Spleen (tissue), 11 donors: Measurements from ENCODE around the gene CCDC117. TPM values are rescaled to one million over a fixed set of nuclear protein-coding genes. Genes with fewer than 3 reads are reported as not detected.
A peak's percentile ranks its signal among the peaks of the same experiment; 100 is the strongest.

Source experiments
- DNase-seq: peaks from one replicate; pipeline ENCODE4 v3.0.0-alpha.2; 2020
- H3K27ac ChIP-seq, 8 donors: fragments of 200-600 bp; sonication (generic) in 7 of 8; 1 replicate in 4 of 8; 2 replicates in 4 of 8; pipeline versions ENCODE4 v1.5.0 to v1.8.0; 2016 to 2021; ENCODE audit warnings: inconsistent platforms in 4 of 8, mild to moderate bottlenecking in 4 of 8, moderate library complexity in 1 of 8
- H3K27me3 ChIP-seq, 7 donors: fragments of 200-600 bp; sonication (generic) in 6 of 7; replicated peaks in 1 of 7; 1 replicate in 4 of 7; 2 replicates in 3 of 7; pipeline versions ENCODE4 v1.5.0 to v1.8.0; 2016 to 2021; ENCODE audit warnings: inconsistent platforms in 3 of 7, mild to moderate bottlenecking in 1 of 7
- H3K36me3 ChIP-seq, 6 donors: fragments of 200-600 bp; sonication (generic) in 5 of 6; 1 replicate in 4 of 6; 2 replicates in 2 of 6; pipeline versions ENCODE4 v1.5.0 to v1.8.0; 2016 to 2021; ENCODE audit warnings: inconsistent platforms in 2 of 6
- H3K4me1 ChIP-seq, 6 donors: fragments of 200-600 bp; sonication (generic) in 5 of 6; 1 replicate in 3 of 6; 2 replicates in 3 of 6; pipeline versions ENCODE4 v1.5.0 to v1.8.0; 2016 to 2021; ENCODE audit warnings: inconsistent platforms in 3 of 6
- H3K4me3 ChIP-seq, 8 donors: fragments of 200-600 bp; sonication (generic) in 7 of 8; 1 replicate in 4 of 8; 2 replicates in 4 of 8; pipeline versions ENCODE4 v1.5.0 to v1.8.0; 2016 to 2021; ENCODE audit warnings: inconsistent platforms in 4 of 8, mild to moderate bottlenecking in 4 of 8, moderate library complexity in 2 of 8
- H3K9me3 ChIP-seq, 8 donors: fragments of 200-600 bp; sonication (generic) in 7 of 8; 1 replicate in 4 of 8; 2 replicates in 4 of 8; pipeline versions ENCODE4 v1.5.0 to v1.8.0; 2016 to 2021; ENCODE audit warnings: inconsistent platforms in 4 of 8
- POLR2A ChIP-seq, 3 donors: fragments of 450-650 bp; IDR thresholded peaks; one replicate each; pipeline ENCODE4 v1.5.1; 2017; ENCODE audit warnings: antibody characterized with exemption in 3 of 3, mild to moderate bottlenecking in 1 of 3
- POLR2AphosphoS5 ChIP-seq, 3 donors: sonication (generic); formaldehyde crosslinking; IDR thresholded peaks; one replicate each; pipeline ENCODE4 v1.5.1; 2017; ENCODE audit warnings: antibody characterized with exemption in 3 of 3
- WGBS, 5 donors: extraction: QIAGEN DNeasy Blood & Tissue Kit in 3 of 5; methylation state at CpG; one replicate each; pipeline versions ENCODE4 v1.1.5 to v1.1.7; 2013 to 2018; 5-methylcytosine and 5-hydroxymethylcytosine counted together
- intact Hi-C: fragments of 100-400 bp; cut with DNase I; formaldehyde crosslinking; loops from one replicate; pipeline ENCODE4 v1.15.0; 2023; ENCODE audit warnings: low total_unique reads
- polyA plus RNA-seq, 3 donors: library from polyadenylated mRNA; stranded (reverse); fragments of 200-250 nt; gene quantifications; one replicate each; pipeline ENCODE4 v1.2.1, GENCODE V29; 2013
- total RNA-seq, 7 donors: library from RNA; depleted of rRNA in 3 of 7; stranded (reverse); fragments of >200 nt in 3 of 7; fragmentation: NEBNext Ultra II Directional in 4 of 7; extraction: Animal tissue kit (Norgen Biotek cat#: 25700) in 4 of 7; gene quantifications; one replicate each; pipeline versions ENCODE4 v1.1.0 to v1.2.1, GENCODE V29; 2016 to 2021
- TF ChIP-seq, protein P1 (sequence below), 11 experiments: fragments of 200-600 bp in 7 of 11; fragments of 450-650 bp in 4 of 11; sonication (generic) in 4 of 11; IDR thresholded peaks in 8 of 11; conservative IDR thresholded peaks in 3 of 11; 1 replicate in 7 of 11; 2 replicates in 4 of 11; pipeline versions ENCODE4 v1.4.0 to v1.8.0; 2016 to 2021; ENCODE audit warnings: antibody characterized with exemption in 11 of 11, inconsistent platforms in 4 of 11, mild to moderate bottlenecking in 1 of 11
- donor health status: healthy with polysubstance abuse.
- donor health status: DM: no; HTN: no; CAD: no; lungs with moderate emphysema.
- donor health status: DM: no; HTN: no; CAD: no.
- donor health status: Bipolar disorder and iron deficiency.
- donor health status: healthy.
- donor health status: DM: no; HTN: no; CAD: no.
- donor health status: DM: yes; HTN: yes; CAD: no.

CCDC117 gene
- total and polyA plus RNA-seq, 10 donors: 6.6 to 33.0 (median 19.0) TPM

- Histone ChIP-seq H3K4me3 (no peak overlapping the region), H3K4me1 (no peaks in the 10 kb centered on the region), H3K27me3 (no peaks in the 10 kb centered on the region), H3K36me3 (no peaks in the 10 kb centered on the region), H3K27ac (no peak overlapping the region), H3K9me3 (peaks cover 0 to 8% (median 3%) of the 10 kb centered on the region in 8 donors)
- WGBS, 5 donors: 83 to 99% (median 95%) methylated on average over 3 of the region's 3 CpGs
- TF ChIP-seq POLR2AphosphoS5 (IDR thresholded peaks at IDR 0.05) (no peak), POLR2A (IDR thresholded peaks at IDR 0.05) (no peak)
- TF ChIP-seq, protein P1, sequence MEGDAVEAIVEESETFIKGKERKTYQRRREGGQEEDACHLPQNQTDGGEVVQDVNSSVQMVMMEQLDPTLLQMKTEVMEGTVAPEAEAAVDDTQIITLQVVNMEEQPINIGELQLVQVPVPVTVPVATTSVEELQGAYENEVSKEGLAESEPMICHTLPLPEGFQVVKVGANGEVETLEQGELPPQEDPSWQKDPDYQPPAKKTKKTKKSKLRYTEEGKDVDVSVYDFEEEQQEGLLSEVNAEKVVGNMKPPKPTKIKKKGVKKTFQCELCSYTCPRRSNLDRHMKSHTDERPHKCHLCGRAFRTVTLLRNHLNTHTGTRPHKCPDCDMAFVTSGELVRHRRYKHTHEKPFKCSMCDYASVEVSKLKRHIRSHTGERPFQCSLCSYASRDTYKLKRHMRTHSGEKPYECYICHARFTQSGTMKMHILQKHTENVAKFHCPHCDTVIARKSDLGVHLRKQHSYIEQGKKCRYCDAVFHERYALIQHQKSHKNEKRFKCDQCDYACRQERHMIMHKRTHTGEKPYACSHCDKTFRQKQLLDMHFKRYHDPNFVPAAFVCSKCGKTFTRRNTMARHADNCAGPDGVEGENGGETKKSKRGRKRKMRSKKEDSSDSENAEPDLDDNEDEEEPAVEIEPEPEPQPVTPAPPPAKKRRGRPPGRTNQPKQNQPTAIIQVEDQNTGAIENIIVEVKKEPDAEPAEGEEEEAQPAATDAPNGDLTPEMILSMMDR (IDR thresholded peaks at IDR 0.05 in 8 of 11, conservative IDR thresholded peaks at IDR 0.05 in 3 of 11): no peak
- no peak for DNase-seq
- intact Hi-C loops: no loop called here
These were observed 5.9 kb upstream of the CCDC117 start for GRCh38 chr22:28766628-28767027.

DNA sequence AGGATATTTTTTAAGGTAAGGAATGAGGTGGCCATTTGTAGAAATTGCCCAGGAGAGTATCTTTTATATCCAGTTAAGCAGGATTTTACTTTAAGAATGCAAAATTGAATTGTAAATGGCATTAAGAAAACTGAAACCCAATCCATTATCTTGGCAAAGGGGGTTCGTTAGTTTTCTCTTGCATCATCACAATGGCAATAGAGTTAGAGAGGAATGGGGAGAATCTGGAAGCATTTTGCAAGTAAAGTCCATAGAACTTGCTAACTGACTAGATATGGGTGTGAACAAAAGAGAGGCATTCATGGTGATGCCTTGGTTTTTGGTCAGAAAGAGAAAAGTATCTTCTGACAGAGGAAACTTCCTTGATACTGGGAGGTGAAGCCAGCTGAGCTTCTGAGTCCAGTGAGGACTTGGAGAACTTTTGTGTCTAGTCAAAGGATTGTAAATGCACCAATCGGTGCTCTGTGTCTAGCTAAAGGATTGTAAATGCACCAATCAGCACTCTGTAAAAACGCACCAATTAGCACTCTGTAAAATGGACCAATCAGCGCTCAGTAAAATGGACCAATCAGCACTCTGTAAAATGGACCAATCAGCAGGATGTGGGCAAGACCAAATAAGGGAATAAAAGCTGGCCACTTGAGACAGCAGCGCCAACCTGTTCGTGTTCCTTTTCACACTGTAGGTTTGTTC lies 3.6 kb upstream of the CCDC117 start:
- Histone ChIP-seq H3K4me1 (peaks cover 0 to 14% (median 10%) of the 10 kb centered on the region in 6 donors), H3K4me3 (no peak overlapping the region), H3K27me3 (no peaks in the 10 kb centered on the region), H3K9me3 (peaks cover 0 to 8% (median 3%) of the 10 kb centered on the region in 8 donors), H3K36me3 (no peaks in the 10 kb centered on the region), H3K27ac (no peak overlapping the region)
- 87 to 97% (median 90%) methylated on average over 6 of the region's 6 CpGs for WGBS, 5 donors
- no peak for DNase-seq
- no peak for TF ChIP-seq POLR2AphosphoS5 (IDR thresholded peaks at IDR 0.05)
- TF ChIP-seq, protein P1 (IDR thresholded peaks at IDR 0.05 in 8 of 11, conservative IDR thresholded peaks at IDR 0.05 in 3 of 11): no peak
- no peak for TF ChIP-seq POLR2A (IDR thresholded peaks at IDR 0.05)
- intact Hi-C loops: no loop called here

DNA sequence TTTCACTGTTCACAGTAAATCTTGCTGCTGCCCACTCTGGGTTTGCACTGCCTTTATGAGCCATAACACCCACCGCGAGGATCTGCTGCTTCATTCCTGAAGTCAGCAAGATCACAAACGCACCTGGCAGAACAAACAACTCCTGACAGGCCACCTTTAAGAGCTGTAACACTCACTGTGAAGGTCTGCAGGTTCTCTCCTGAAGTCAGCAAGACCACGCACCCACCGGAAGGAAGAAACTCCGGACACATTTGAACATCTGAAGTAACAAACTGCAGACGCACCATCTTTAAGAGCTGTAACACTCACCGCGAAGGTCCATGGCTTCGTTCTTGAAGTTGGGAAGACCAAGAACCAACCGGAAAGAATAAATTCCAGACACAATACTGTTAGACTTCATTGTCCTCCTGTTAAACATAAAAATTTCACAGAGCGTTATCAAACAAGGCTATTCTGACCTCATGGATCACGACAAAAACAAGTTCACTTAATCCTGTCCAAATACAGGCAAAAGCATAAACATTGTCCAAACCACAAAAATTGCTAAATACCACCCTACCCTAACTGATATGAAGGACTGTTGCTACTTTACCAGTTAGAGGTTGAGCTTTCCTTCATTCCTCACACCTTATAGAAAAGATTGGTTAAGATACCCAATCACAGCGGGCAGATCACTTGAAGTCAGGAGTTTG lies 3.0 kb upstream of the CCDC117 start:
- no peak overlapping the region for H3K4me3 ChIP-seq
- peaks cover 3 to 21% (median 17%) of the 10 kb centered on the region in 6 donors for H3K4me1 ChIP-seq
- H3K27ac ChIP-seq: no peak overlapping the region
- no peak for TF ChIP-seq POLR2A (IDR thresholded peaks at IDR 0.05)
- TF ChIP-seq, protein P1 (IDR thresholded peaks at IDR 0.05 in 8 of 11, conservative IDR thresholded peaks at IDR 0.05 in 3 of 11): no peak
- no peak for TF ChIP-seq POLR2AphosphoS5 (IDR thresholded peaks at IDR 0.05)
- H3K36me3 ChIP-seq: peaks cover 0 to 6% (median under 1%) of the 10 kb centered on the region in 6 donors
- intact Hi-C loops: no loop called here
- H3K9me3 ChIP-seq: peaks cover 0 to 8% (median 3%) of the 10 kb centered on the region in 8 donors
- 88 to 96% (median 92%) methylated on average over 14 of the region's 14 CpGs for WGBS, 5 donors
- no peaks in the 10 kb centered on the region for H3K27me3 ChIP-seq
- peak; percentile 39 for DNase-seq

DNA sequence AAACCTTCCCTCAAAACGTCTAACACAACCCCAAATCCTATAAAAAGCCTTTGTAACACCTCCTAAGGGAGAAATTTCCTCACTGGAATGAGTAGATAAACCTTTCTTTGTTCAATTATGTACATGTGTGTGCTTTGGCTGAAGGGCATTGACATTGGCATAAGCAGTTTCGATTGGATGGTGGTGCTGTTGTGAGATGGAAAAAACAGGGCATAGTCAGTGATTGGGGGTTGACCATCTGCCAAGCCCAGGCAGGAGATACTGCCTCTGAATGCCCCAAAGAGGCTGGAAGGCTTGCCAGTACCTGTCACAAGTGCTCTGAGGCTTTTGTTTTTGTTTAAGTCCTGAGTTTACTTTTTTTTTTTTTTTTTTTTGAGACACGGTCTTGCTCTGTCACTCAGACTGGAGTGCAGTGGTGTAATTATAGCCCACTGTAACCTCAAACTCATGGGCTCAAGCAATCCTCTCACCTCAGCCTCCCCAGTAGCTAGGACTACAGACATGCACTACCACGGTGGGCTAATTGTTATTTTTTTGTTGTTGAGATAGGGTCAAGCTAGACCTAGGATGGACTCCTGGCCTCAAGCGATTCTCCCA lies 1.2 kb upstream of the CCDC117 start:
- H3K27ac ChIP-seq: no peak overlapping the region
- TF ChIP-seq POLR2A (IDR thresholded peaks at IDR 0.05): no peak
- TF ChIP-seq, protein P1 (IDR thresholded peaks at IDR 0.05 in 8 of 11, conservative IDR thresholded peaks at IDR 0.05 in 3 of 11): no peak
- TF ChIP-seq POLR2AphosphoS5 (IDR thresholded peaks at IDR 0.05): no peak
- peaks cover 0 to 8% (median 3%) of the 10 kb centered on the region in 8 donors for H3K9me3 ChIP-seq
- intact Hi-C loops: no loop called here
- WGBS, 5 donors: 74 to 90% (median 84%) methylated on average over 5 of the region's 5 CpGs
- no peaks in the 10 kb centered on the region for H3K27me3 ChIP-seq
- H3K4me3 ChIP-seq: no peak overlapping the region
- no peak for DNase-seq
- H3K36me3 ChIP-seq: peaks cover 0 to 23% (median 8%) of the 10 kb centered on the region in 6 donors
- H3K4me1 ChIP-seq: peaks cover 7 to 38% (median 33%) of the 10 kb centered on the region in 6 donors
